Non-pigmented ciliary epithelial cell (primary cell): Measurements from ENCODE around the gene AURKAIP1.

Experiments used
- DNase-seq: peaks from one replicate; pipeline ENCODE4 v3.0.0-alpha.2; 2010; ENCODE audit warnings: low read depth

AURKAIP1 gene

DNA sequence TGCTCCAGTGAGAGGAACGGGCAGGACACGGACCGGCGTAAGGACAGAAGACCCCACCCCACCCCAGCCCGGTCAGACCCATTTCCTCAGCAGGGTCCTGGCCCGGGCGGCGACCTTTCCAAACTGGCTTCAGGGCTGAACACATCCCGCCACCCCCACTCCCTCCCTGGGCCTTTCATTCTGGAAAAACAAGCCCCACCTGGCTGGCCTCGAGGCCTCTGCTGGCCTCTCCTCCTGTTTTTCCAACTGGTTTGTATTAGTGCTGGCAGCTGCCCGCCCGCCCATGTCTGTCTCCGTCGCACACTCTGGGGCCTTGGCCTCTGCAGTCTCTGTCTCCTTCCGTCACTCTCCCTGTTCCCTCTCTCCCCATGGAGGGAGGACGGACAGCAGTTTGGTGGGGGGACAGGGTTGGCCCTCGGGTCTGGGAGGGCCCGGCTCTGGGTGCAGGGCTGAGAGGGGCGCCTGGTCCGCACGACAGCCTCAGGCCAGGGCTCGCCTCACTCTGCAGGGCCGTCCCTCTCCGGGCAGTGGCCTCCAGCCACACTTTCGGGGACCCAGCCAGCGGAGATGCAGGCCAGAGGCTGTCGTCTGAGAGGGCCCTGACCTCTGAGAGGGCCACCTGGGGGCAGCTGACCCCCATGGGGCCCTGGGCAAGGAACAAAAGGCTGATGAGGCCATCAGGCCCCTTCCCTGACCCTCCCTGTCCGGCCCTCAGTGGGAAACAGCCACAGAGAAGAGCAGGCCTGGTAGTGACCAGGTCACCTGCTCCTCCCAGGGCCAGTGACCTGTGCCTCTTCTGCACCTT is 15.1 kb downstream of the AURKAIP1 start:
- DNase-seq, result no peak

DNA sequence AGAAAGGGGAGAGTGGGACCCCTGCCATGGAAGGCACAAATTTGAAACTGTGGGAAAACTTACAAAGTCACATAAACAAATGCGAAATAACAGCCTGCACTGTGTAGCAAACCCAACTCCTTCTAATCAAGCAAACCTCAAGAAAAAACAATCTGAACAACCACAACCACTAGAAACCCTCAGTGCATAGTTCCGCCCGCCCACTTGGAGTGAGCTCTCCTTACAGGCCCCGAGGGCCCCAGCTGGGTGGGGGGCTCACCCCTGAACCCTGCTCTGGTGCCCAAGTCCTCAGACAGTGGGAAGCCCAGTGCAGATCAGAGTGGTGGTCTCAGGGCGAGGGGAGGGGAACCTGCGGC is 15.7 kb downstream of the AURKAIP1 start:
- DNase-seq, result no peak

DNA sequence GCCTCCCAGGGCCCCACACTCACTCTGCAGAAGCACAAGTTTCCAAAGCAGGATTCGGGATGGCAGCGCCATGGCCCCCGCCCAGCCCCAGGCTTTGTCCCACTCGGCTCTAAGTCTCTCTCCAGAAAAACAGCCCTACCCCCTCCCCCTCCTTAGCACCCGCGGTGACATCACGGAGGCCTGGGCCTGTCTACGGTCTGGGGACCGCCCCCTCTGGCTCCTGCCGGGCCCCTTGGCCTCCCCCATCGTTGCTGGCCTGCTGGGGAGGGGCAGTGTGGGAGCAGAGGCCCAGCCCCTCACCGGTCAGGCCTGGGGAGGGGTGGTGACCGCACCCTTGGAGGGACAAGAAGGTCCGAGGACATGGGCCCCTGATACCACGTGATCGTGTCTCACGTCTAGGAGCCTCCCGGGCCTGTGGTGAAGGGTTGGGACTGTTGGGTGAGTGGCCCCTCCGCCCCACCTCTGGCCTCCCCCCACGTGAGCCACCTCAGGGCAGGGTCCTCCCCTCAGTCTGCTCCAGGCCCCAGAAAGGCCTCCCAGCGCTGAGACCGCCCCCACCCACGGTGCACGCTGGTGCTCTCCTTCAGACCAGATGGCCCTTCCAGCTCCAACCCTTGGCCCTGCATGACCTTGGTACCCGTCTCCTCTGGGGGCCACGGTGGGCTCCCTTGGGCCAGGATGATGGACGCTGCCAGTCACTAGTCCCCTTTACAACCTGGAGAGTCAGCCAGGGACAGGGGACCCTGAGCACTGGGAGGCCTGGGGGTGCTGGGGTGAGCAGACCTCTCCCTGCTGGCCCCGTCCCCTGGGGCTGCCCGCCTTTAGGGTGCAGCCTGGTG is 16.4 kb downstream of the AURKAIP1 start, which contains the start of gene MXRA8:
Gene MXRA8 (minus strand): TSS at position 123 of the 839 bp plus-strand sequence. CDS start 51 bp downstream, at position 72.
- DNase-seq, result no peak

DNA sequence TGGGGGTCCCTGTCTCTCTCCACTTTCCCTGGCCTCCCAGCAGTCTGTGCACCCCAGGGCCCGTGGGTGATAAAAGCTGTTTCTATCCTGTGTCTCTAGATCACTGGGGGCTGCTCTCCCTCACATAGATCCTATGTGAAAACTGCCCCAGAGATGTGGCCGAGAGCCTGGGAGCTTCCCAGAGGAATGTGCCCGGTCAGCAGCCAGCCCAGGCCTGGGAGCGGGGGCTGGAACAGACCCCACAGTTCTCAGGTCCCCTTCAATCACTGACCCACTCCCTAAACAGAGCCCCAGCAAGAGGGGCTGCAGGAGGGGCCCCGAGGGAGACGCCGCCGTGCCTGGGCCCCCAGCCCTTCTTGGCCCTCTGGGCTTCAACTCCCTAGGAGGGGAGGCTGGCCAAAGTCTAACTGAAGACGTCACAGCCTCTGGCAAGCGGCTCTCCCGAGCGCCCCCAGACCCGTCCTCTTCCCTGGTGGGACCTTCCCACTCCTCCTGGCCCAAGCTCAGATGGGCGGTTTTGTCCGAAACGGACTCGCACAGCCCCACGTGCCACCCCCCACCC is 17.1 kb downstream of the AURKAIP1 start:
- no peak for DNase-seq

DNA sequence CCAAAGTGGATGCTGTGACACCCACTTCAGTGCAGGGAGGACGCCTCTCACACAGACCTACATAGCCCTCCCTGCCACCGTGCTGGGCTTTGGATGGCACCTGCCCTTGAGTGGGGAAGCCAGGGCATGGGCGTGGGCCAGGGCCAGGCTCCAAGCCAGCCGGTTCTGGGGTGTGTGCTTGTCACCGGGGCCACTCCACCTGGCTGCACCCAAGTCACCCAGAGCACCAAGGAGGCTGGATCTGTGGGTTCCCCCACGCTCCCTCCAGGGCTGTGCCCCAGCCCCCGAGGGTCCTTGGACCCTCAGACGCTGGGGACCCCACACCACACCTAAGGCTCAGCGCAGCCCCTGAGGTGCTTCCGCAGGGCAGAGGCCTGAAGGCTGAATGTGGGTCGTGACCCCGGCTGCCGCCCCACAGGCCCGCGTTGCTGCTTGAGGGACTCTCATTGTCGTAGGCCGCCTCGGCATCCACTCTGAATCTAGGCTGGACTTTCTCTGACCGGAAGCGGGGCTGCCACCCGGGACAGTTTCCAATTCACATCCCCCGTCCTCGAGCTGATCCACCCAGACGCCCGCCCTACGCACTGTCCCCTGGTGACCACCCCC is 18.1 kb downstream of the AURKAIP1 start:
- DNase-seq, result no peak

DNA sequence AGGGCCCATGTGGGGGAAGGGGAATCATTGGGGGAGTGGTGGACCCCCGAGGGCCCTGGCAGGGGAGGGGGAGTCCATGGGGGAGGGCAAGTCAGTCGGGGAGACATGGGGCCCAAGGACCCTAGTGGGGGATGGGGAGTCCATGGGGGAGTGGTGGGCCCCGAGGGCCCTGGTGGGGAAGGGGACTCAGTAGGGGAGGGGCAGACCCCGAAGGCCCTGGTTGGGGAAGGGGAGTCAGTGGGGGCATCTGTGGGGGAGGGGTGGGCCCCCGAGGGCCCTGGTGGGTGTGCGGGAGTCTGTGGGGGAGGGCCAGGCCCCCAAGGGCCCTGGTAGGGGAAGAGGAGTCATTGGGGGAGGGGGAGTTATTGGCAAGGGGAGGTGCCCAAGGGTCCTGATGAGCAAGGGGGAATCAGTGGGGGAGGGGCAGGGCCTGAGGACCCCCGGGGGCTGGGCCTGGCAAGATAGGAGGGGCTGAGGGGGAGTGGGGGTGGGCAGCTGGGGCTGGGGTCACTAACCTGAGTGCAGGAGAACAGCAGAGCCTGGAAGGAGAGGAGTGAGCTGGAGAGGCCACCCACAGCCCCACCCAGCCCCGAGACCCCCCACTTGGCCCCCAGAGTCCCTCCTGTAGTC is 18.7 kb downstream of the AURKAIP1 start:
- DNase-seq, result no peak

DNA sequence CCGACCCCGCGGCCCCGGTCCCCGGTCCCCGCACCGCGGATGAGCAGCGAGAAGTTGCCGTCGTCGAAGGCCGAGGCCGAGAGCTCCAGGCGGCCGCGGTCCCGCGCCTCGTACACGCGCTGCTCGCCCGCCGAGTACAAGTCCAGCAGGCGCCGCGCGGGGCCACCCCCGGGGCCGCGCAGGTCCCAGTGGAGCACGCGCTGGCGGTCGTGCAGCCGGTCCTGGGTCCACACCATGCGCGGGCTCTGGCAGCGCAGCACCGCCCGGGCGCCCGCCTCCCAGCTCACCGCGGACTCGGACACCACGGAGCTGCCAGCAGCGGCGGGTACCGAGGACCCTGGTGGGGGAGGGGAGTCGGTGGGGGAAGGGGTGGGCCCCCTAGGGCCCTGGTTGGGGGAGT is 19.6 kb downstream of the AURKAIP1 start:
- DNase-seq, result no peak

DNA sequence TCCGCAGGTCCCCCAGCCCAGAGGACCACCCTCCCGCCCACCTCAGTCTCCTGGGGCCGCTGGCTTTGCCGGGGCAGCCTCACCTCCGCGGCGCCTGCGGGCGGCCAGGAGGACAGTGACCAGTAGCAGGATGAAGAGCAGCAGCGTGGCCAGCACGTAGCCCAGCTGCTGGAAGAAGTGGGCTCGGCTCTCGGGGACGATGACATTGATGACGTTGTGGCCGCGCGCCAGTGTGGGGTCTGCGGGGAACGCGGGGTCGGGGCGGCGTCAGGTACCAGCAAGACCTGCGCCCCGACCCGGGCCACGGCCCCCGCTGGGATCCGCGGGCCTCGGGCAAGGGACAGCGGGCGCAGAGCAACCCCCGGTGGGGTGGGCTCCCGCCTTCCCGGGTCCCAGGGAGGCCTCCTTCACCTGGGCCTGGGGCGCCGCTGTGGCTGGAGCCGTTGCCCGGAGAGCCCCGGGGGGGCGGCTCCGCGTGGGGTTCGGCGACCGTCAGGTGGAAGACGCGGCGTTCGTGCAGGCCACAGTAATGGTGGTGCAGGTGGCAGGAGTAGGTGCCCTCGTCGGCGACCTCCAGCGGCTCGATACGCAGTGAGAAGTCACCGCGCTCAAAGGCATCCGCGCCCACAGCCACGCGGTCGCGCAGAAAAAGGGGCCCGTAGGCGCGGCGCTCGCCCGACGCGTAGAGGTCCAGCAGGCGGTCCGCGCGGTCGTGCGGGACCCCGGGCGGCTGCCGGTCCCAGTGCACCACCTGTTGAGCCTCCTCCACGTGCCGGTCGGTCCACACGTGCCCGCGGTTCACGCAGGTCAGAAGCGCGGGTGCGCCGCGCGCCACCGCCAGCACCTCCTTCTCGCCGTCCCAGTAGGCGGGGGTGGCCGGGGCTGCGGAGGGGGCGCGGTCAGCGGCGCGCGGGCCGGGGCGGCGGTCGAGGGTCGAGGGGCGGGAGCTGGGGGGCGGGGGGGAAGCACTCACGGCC is 20.4 kb downstream of the AURKAIP1 start:
- DNase-seq, result no peak

DNA sequence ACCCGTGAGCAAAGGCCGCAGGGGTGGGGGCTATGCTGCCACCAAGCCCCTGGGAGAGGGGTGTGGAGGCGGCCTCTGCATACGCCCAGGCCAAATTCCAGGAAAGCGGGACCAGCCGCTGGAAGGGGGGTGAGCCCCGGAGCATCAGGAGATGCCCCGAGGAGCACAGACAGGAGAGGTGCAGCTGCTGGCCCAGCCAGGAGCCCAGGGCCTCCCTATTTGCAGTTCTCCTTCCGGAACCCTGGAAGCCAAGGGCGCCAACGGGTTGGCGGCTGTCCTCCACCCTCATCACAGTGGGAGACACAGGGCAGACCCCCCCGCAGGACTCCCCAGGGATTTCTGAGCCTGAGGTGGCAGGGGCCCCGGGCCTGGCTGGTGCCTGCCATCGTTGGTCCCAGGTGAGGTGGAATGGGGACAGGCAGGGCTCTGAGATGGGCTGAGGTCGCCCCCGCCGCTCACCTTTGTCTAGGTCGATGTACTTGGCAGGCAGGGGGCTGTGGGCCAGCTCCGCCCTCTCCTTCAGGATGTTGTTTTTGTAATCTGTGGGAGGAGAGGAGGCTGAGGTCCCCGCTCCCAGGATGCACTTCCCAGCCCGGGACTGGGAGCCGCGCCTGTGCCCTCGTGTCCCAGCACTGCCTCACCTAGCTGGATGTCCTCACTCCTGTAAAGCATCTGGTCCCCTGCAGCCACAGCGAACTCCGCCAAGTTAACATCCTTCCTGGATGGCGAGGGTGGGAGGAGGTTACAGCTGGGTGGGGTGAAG is 21.4 kb downstream of the AURKAIP1 start:
- DNase-seq, result no peak

DNA sequence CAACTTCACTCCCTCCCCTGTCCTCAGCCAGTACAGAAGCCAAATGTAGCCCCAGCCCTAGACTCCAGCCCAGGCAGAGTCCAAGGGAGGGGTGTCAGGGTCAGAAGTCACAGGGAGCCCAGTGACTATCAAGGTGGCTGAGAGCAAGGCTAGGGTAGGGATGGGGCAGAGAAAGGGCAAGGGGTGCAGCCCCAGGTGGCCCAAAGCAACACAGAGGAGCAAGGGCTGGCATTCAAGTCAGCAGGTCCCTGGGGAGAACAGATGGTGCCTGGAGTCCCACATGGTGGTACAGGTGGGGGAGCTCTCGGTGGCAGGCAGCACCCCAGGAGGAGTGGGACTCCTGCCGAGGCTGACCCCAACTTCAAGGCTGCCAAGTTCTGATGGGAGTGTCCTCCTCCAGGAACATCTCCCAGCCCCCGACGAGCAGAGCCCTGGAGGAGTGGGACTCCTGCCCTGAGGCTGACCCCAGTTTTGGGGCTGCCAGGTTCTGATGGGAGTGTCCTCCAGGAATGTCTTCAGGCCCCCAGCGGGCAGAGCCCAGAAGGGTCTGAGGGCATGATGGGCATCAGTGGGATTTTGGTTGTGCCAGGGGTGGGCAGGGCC is 22.1 kb downstream of the AURKAIP1 start:
- DNase-seq, result no peak

DNA sequence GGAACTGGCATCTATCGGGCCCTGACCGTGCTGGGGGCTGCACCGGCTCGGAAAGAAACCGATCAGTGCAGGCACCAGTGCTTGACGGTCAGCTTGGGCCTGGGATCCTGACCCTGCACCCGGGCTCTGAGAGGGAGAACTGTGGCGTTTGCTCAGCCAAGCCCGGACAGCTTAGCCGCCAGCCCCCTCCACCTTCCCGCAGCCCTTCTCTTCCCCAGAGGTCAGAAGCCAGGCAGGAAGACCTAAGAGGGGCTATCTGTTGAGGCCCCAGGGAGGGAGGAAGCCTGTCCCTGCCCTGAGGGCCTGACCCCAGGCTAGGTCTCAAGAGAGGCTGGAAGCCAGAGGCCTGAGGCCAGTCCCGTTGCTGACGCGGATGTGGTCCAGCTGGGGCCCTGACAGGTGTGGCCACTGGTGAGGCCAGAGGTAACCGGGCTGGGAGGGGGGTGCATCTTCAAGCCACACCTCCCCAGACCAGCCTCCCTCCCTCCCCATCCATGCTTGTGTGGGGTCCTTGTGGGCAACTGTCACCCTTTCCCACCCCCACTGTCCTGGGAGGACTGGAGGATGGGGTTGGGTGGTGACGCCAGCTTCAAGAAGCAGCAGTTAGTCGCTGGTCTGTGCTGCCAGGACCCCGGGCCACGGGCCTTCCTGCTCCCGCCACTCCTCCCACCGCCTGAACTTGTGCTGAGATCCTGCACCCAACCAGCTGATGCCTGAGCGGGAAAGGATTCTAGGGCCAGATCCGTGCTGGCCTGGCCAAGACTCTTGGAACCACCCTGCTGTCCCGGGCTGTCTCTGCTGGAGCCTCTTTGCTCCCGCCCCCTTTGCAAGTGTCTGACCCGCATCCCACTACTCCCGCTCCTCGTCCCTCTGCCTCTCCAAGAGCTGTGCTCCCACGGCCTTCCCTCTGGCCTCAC is 23.2 kb downstream of the AURKAIP1 start:
- no peak for DNase-seq

DNA sequence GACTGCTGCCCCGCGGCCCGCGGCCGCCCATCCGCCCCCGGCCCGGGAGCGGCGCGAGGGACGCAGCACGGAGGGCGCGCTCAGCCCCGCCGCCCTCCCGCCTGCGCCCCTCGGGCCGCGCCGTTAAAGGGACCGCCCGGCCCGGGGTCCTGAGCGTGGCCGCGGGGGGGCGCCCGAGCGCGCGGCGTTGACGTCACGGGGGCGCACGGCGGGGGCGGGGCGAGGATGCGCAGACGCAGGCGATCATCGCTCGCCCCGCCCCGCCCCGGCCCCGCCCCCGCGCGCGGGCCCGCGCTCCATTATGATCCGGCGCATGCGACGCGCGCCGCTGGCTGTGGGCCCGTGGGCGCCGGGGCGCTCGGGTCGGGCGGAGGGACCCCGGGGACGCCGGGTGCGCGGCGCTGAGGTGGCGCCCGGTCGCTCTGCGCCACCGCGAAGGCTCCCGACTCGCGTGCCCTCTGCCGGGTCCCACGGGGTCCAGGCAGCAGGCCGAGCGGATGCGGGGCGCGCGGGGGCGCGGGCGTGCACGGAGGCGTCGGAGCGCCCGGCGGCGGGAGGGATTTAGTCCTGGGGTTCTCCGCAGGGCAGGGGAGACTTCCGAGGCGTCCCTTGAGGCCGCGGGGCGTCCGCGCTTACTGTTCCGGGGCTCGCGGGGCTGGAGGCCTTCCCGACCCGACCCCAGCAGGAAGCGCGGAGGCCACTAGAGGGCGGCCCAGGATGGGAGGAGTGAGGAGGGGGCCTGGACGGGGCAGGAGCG is 25.6 kb downstream of the AURKAIP1 start, which contains the start of gene DVL1:
Gene DVL1 (minus strand): TSS at position 163 of the 757 bp plus-strand sequence. CDS start 353 bp downstream, outside the sequence.
- no peak for DNase-seq

DNA sequence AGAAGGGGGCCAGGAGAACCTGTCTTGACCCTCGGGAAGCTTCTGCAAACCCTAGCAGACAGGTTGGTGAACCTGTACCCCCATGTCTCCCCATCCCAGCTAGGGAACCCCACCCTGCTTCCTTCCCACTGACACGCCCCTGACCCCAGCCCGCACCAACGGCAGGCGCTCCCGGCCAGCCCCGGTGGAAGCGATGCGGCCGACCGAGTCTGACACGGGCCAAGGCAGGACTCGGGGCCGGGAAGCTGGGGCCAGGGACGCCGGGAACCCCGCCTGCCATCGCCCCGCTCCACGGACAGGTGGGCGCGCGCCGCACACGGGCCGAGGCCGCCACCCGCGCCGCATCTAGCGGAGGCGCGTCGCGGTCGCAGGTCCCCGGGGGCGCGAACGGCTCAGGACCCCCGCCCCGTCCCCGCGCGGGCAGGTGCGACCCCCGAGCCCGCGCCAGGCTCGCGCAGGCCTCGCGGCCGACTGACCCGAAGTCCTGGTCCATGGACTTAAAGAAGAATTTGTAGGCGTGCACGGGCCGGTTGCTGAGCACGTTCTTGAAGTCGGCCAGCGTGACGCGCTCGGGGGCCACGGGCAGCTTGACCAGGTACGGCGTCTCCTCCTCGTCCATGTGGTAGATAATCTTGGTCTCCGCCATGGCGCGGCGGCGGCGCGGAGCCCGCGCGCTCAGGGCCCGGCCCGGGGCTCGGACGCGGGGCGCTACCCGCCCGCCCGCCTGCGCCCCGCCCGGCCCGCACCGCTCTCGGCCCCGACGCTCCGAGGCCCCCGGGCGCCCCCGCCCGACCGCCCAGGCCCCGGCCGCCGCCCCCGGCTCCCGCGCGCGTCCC is 26.4 kb downstream of the AURKAIP1 start:
- DNase-seq, result no peak

DNA sequence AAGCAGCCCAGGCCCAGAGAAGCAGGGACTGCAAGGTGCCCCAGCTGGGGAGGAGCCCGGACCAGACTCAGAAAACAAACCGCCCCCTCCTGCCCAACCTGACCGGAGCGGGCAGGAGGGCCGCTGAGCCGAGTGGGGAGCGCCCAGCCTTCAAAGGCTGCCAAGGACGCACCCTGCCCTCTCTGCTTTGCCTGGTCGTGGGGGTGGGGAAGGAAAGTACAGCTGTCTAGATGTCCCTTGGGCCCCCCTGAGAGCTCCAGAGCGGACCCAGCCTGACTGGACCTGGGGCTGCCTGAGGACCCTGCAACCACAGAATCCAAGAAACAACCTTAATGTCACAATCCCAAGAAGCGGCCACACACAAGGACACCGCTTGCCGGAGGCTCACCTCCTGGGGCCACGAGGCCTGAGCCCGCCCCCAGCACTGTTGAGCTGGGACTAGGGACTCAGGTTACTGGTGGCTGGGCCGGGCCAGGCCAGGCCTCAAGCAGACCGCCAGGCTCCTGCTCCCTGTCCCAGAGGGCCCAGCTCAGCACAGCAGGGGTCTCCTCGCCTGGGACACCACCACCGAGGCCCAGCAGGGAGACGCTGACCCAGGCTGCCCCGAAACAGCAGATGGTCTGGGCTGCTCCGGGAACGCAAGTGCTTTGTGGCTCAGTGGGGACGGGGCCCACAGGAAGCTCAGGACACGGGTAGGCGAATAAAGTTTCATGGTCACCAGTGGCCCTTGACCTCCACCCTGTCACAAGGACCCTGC is 27.2 kb downstream of the AURKAIP1 start:
- no peak for DNase-seq

DNA sequence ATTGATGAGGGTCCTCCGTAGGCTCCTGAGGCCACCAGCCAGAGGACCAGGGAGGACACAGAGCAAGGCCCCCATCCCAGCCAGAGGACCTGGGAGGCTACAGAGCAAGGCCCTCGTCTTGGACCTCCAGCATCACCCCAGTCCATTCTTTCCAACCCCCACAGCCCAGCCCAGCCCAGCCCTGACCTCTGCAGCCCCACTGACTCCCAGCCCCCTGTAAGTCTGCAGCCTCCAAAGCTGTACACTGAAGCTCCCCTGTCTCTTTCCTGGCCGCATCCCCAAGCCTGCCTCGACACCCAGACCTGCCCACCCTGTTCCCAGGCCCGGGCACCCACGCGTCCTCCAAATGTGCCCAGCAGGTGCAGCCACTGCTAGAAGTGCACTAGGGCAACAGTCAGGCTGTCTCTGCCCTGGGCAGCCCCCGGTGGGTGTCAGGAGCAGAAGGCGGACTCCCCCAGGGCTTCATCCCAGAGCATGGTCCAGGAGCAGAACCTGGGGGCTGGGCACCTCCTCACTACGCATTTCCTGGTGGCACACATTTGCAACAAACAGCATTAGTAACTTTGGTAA is 27.9 kb downstream of the AURKAIP1 start:
- no peak for DNase-seq

DNA sequence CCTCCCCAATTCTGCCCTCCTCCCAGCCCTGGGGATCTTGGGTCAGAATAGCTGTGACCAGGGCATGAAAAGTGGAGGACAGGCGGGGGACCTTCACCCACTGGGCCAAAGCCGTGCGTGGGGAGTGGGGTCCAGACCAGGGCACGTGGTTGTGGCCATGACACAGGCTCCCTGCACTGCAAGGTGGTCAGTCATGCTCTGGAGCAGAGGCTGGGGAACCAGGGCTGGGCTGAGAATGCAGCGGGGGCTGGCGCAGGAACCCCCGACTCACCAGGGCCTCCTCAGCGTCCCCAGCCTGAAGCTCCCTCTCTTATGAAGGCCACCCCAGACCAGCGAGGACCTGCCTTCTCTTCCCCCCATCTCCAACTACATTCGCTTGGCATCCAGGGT is 28.5 kb downstream of the AURKAIP1 start:
- no peak for DNase-seq
